PC-3 (cell line): Measurements from ENCODE around the gene TRIOBP. TPM values are rescaled to one million over a fixed set of nuclear protein-coding genes. Genes with fewer than 3 reads are reported as not detected.

Experiments used
- ATAC-seq: fragments of 200-7000 bp; cut with Tn5 transposase; 2 replicates; pipeline ENCODE4 v1.9.1; 2020; ENCODE audit warnings: mild to moderate bottlenecking, moderate library complexity
- BruUV-seq: library from RNA; stranded (reverse); fragments of 400-500 nt; replicated peaks from 2 replicates; lab custom pipeline; 2021; lab: Mats Ljungman, UMichigan
- CTCF ChIA-PET: fragments of 300-600 bp; sonication (Branson Sonifier 250); formaldehyde crosslinking; loops from one replicate; lab custom pipeline; 2022; ENCODE audit warnings: antibody characterized with exemption; lab: Charles Lee
- POLR2A ChIA-PET: fragments of 300-600 bp; sonication (Branson Sonifier 250); formaldehyde crosslinking; loops from one replicate; lab custom pipeline; 2022; ENCODE audit warnings: antibody characterized with exemption; ENCODE audit not compliant: unreplicated experiment; lab: Charles Lee
- DNase-seq: peaks from one replicate; pipeline ENCODE4 v3.0.0-alpha.2; 2015
- H2AFZ ChIP-seq: fragments of 300-600 bp; sonication (generic); 2 replicates; pipeline ENCODE4 v1.6.0; 2016; ENCODE audit warnings: antibody characterized with exemption, low read length
- H3F3A ChIP-seq: fragments of 300-600 bp; sonication (generic); one replicate; pipeline ENCODE4 v1.6.0; 2017; ENCODE audit warnings: antibody characterized with exemption, low read length, control low read depth, mild to moderate bottlenecking; ENCODE audit not compliant: unreplicated experiment
- H3K27ac ChIP-seq: fragments of 300-600 bp; sonication (generic); 2 replicates; pipeline ENCODE4 v1.5.1; 2016; ENCODE audit warnings: mild to moderate bottlenecking, low read length
- H3K27me3 ChIP-seq: fragments of 300-600 bp; sonication (generic); 2 replicates; pipeline ENCODE4 v1.6.1; 2016; ENCODE audit warnings: low read length, mixed read lengths
- H3K36me3 ChIP-seq: fragments of 300-600 bp; sonication (generic); 2 replicates; pipeline ENCODE4 v1.6.1; 2016; ENCODE audit warnings: low read depth, mixed run types, low read length, mixed read lengths
- H3K4me1 ChIP-seq: fragments of 300-600 bp; sonication (generic); 2 replicates; pipeline ENCODE4 v1.5.1; 2016; ENCODE audit warnings: low read length; ENCODE audit not compliant: insufficient read depth
- H3K4me2 ChIP-seq: fragments of 300-600 bp; sonication (generic); 2 replicates; pipeline ENCODE4 v1.6.0; 2016; ENCODE audit warnings: low read length
- H3K4me3 ChIP-seq: fragments of 300-600 bp; sonication (generic); 2 replicates; pipeline ENCODE4 v1.5.1; 2016; ENCODE audit warnings: mild to moderate bottlenecking, low read length, mixed read lengths
- H3K79me2 ChIP-seq: fragments of 300-600 bp; sonication (generic); 2 replicates; pipeline ENCODE4 v1.6.1; 2017; ENCODE audit warnings: low read length, mixed read lengths
- H3K9ac ChIP-seq: fragments of 300-600 bp; sonication (generic); 2 replicates; pipeline ENCODE4 v1.6.0; 2016; ENCODE audit warnings: mild to moderate bottlenecking, low read length
- H3K9me2 ChIP-seq: fragments of 300-600 bp; sonication (generic); replicated peaks from 2 replicates; pipeline ENCODE4 v1.6.1; 2016; ENCODE audit warnings: mixed run types, low read length, mixed read lengths
- H3K9me3 ChIP-seq: fragments of 300-600 bp; sonication (generic); 2 replicates; pipeline ENCODE4 v1.6.1; 2016; ENCODE audit warnings: low read length, mixed read lengths
- H4K20me1 ChIP-seq: fragments of 300-600 bp; sonication (generic); 2 replicates; pipeline ENCODE4 v1.6.1; 2016; ENCODE audit warnings: low read length, mixed read lengths
- EZH2 ChIP-seq: fragments of 300-600 bp; sonication (generic); IDR thresholded peaks from one replicate; pipeline ENCODE4 v1.6.1; 2017; ENCODE audit warnings: antibody characterized with exemption, mild to moderate bottlenecking, low read length; ENCODE audit not compliant: unreplicated experiment
- EZH2phosphoT487 ChIP-seq: fragments of 300-600 bp; sonication (generic); IDR thresholded peaks from 2 replicates; pipeline ENCODE4 v1.6.1; 2018; ENCODE audit warnings: mild to moderate bottlenecking, antibody characterized with exemption, low read length, borderline replicate concordance
- intact Hi-C: fragments of 100-400 bp; cut with micrococcal nuclease; formaldehyde crosslinking; loops from 2 replicates; pipeline ENCODE4 v1.9.0; 2023
- total RNA-seq: library from RNA; depleted of rRNA; stranded (reverse); fragments of >200 nt; gene quantifications from 2 replicates; pipeline ENCODE4 v1.2.3, GENCODE V29; 2014
- TF ChIP-seq, protein P1 (sequence below): fragments of 300-600 bp; sonication (generic); conservative IDR thresholded peaks from 2 replicates; pipeline ENCODE4 v1.5.1; 2017; ENCODE audit warnings: antibody characterized with exemption, low read depth, mild to moderate bottlenecking, low read length

TRIOBP gene
- total RNA-seq, 1 experiment from 2014 or later: 64.5 TPM

DNA sequence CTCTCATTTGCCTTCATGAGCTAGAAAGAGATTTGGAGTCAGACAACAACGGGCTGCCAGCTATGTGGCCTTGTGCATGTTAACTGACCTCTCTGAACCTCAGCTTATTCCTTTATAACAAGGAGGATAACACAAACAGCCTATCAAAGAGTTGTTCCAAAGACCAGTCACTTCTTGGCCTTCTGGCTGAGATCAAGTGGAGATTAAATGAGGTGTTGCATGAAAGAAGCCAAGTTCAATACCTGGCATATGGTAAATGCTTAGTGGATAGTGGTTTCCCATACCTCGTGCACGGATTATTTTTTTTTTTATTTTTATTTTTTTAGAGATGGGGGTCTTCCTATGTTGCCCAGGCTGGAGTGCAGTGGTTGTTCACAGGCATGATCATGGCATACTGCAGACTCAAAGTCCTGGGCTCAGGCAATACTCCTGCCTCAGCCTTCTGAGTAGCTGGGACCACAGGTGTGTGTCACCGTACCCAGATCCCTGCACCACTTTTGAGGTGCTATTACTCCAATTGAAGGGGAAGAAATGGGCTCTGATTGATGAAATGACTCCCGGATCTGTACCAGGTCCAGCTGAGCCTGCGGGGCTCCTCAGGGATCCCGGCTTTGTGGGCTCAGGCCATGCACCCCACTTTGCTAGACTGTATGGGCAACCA is 16.5 kb upstream of the TRIOBP start:
- peaks cover 5% of the 10 kb centered on the region; the same call in 1 of the 2 replicates for H3K36me3 ChIP-seq
- peaks cover 6% of the 10 kb centered on the region; the same call in 1 of the 2 replicates for H4K20me1 ChIP-seq
- no peak overlapping the region for H3K27ac ChIP-seq
- no peaks in the 10 kb centered on the region for H3K9me2 ChIP-seq
- H3K4me1 ChIP-seq: peaks cover 12% of the 10 kb centered on the region
- H3K4me3 ChIP-seq: no peak overlapping the region
- ATAC-seq (no peak), DNase-seq (no peak)
- POLR2A ChIA-PET: no interaction called here
- no peak overlapping the region for H2AFZ ChIP-seq
- H3K9ac ChIP-seq: no peak overlapping the region
- H3K79me2 ChIP-seq: peaks cover 25% of the 10 kb centered on the region
- CTCF ChIA-PET: interaction anchor here (1.4 to 2.0 kb wide), 2 partner anchors 19 to 37 kb away, joined by 6 to 15 read pairs; no protein-coding TSS in a partner anchor
- peaks cover 3% of the 10 kb centered on the region for H3F3A ChIP-seq
- H3K27me3 ChIP-seq: no peaks in the 10 kb centered on the region
- no peaks in the 10 kb centered on the region for H3K9me3 ChIP-seq
- no TSS peak for BruUV-seq
- no peak overlapping the region for H3K4me2 ChIP-seq
- no peak for TF ChIP-seq EZH2
- no peak for TF ChIP-seq EZH2phosphoT487
- TF ChIP-seq, protein P1, sequence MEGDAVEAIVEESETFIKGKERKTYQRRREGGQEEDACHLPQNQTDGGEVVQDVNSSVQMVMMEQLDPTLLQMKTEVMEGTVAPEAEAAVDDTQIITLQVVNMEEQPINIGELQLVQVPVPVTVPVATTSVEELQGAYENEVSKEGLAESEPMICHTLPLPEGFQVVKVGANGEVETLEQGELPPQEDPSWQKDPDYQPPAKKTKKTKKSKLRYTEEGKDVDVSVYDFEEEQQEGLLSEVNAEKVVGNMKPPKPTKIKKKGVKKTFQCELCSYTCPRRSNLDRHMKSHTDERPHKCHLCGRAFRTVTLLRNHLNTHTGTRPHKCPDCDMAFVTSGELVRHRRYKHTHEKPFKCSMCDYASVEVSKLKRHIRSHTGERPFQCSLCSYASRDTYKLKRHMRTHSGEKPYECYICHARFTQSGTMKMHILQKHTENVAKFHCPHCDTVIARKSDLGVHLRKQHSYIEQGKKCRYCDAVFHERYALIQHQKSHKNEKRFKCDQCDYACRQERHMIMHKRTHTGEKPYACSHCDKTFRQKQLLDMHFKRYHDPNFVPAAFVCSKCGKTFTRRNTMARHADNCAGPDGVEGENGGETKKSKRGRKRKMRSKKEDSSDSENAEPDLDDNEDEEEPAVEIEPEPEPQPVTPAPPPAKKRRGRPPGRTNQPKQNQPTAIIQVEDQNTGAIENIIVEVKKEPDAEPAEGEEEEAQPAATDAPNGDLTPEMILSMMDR: no peak
- intact Hi-C loops: loop anchor here (2.0 to 10.0 kb wide), 2 partner anchors 38 to 124 kb away; partner anchors contain the start of gene GCAT

DNA sequence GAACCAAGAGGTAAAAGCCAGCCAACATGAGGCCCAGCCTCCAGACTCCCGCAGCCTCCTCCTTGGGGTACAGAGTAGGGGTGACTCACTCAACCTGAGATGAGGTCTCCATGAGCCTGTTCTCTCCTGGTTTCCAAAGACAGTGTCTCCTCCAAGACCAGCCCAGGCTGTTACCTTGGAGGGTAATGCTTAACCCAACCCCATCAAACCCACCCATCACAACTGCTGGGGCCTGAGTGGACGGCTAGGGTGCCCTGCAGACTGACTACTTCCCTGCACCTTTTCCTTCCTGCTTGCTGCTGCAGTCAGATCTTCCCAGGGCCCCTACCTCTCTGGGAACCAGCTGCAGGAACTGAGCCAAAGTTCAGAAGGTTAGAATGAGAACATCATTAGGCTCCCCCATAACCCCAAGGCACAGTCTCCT is 15.8 kb upstream of the TRIOBP start:
- DNase-seq (peak; percentile 7), ATAC-seq (peak; percentile 7; the same call in 1 of the 2 replicates)
- no peaks in the 10 kb centered on the region for H3K9me2 ChIP-seq
- no peaks in the 10 kb centered on the region for H3K9me3 ChIP-seq
- H2AFZ ChIP-seq: no peak overlapping the region
- H3F3A ChIP-seq: peaks cover 3% of the 10 kb centered on the region
- intact Hi-C loops: loop anchor here (2.0 to 10.0 kb wide), 2 partner anchors 38 to 124 kb away; partner anchors contain the start of gene GCAT
- H3K9ac ChIP-seq: no peak overlapping the region
- H3K36me3 ChIP-seq: peaks cover 5% of the 10 kb centered on the region; the same call in 1 of the 2 replicates
- TF ChIP-seq, protein P1: no peak
- TF ChIP-seq EZH2phosphoT487 (no peak), EZH2 (no peak)
- BruUV-seq: no TSS peak
- CTCF ChIA-PET: interaction anchor here (0.6 to 2.0 kb wide), 3 partner anchors 20 to 38 kb away, joined by 3 to 15 read pairs (median 6); partner anchors contain the start of gene PDXP
- H3K79me2 ChIP-seq: peaks cover 19% of the 10 kb centered on the region
- H3K4me1 ChIP-seq: peaks cover 12% of the 10 kb centered on the region
- H3K4me3 ChIP-seq: no peak overlapping the region
- H3K4me2 ChIP-seq: no peak overlapping the region
- peaks cover 6% of the 10 kb centered on the region; the same call in 1 of the 2 replicates for H4K20me1 ChIP-seq
- no peaks in the 10 kb centered on the region for H3K27me3 ChIP-seq
- POLR2A ChIA-PET: no interaction called here
- H3K27ac ChIP-seq: no peak overlapping the region
